Erythroblast (primary cell): ENCODE data around the gene CEP83.

Experiments
- DNase-seq, 2 experiments: peaks; one replicate each; lab custom pipeline; 2025; lab: John Stamatoyannopoulos, UW
- GATA1 ChIP-seq: IDR thresholded peaks from 2 replicates; pipeline ENCODE4 v1.6.1; 2011; ENCODE audit warnings: low read depth, mild to moderate bottlenecking, control low read depth, low read length, moderate library complexity
- POLR2A ChIP-seq: IDR thresholded peaks from 2 replicates; pipeline ENCODE4 v1.6.1; 2011; ENCODE audit warnings: mild to moderate bottlenecking, low read length

CEP83 gene

DNA sequence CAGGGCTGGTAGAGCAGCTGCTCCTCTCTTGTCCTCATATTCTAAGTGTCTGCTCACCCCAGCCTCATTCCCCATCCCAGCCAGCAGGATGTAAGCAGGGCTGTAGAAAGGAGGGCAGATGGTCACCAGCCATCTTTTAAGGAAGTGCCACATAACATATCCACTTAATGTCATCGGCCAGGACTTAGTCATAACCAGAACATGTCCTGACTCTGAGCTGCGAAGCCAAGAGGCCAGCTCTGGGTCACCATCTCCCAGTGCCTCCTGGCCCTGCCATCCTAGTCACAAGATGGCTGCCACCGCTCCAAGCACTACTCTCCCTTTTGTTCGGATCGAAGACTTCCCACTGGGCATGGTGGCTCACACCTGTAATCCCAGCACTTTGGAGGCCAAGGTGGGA is 187.4 kb downstream of the CEP83 start:
- TF ChIP-seq POLR2A: no peak
- TF ChIP-seq GATA1: no peak
- no peak for DNase-seq

DNA sequence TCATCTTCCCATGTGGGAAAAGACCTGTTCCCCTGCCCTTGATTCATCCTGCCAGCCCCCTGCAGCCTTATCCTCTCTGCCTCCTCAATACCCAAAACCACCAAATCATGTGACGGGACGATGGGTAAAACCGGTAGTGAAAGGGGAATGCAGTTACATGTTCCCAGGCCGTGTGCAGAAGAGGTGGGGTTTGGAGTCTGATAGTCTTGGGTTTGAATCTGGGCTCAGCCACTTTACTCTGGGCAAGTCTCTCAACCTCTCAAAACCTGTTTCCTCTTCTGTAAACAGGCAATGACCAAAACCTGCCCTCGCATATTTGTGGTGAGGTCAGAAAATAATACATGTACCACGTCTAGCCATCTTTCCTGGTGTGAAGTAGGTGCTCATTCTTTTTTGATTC is 188.3 kb downstream of the CEP83 start:
- no peak for DNase-seq
- TF ChIP-seq POLR2A (no peak), GATA1 (no peak)

DNA sequence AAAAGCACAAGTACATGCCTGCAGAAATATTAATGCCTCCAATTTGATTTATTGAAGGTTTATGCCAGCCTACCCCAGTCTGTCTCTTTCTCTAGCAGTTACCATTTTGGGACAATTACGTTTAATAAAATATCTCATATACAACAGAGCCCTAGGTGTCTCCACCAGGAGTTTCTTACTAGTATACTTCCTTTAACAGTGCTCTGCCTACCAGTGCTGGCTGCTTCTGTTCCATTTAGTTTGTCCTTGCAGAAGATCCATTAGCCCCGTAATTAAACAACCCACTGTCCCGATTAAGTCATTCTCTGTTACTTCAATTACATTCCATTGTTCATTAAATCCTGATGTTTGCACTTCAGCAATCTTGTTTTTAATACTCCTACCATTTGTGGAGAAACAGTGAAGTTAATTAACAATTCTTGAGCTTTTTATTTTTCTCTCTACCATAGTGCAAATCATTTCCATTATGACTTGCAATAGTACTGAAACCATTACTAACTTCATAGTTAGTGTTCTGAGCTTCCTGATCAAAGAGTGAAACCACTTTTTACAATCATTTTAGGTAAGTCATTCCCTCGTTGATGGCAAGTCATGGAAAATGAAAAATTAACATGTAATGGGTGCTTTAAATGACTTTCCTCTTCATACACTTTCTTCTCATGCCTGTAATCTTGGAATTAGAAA is 190.2 kb downstream of the CEP83 start:
- TF ChIP-seq POLR2A: no peak
- no peak for TF ChIP-seq GATA1
- no peak for DNase-seq

DNA sequence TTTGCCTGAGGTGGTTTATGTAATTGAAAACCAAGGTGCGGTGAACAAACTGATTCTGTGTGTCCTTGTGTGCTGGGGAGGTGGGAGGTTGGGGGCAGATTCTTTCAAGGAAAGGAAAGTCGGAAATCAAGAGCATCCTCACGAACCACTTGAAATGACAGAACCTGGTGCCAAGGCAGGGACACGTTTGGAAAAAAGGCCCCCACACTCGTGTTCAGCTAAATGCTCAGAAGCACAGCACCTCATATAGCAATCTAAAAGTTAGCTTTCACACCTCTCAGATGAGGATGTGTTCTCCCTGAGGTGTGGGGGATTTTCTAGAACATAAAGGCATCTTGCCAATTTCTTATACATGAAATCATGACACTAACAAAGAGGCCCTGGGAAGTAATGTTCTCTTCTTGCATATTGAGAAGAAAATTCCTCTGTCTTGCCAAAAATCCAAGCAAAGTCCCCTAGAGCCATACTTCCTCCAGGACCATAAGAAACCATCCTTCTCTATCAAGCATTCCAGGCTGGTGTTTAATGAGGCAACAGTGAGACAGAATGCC is 191.7 kb downstream of the CEP83 start:
- no peak for DNase-seq

DNA sequence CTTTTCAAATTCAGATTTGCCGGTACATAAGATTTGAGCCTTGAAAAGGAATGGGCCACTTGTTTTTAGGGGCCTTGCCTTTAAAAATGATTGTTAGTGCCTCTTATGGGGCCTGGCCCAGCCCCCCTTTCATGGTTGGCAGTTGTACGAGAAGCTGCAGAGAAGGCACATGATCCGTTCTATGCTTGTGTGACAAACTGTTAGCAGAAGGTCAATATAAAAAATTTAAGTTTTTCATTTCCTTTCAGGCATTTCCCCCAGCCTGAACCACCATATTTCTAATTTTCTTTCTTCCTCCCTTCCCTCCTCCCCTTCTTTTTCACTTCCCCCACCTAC is 192.2 kb downstream of the CEP83 start:
- no peak for TF ChIP-seq GATA1
- TF ChIP-seq POLR2A: no peak
- DNase-seq: no peak

More for the DNA sequence above, 191.7 kb downstream of the CEP83 start:
- TF ChIP-seq GATA1 (no peak), POLR2A (no peak)

DNA sequence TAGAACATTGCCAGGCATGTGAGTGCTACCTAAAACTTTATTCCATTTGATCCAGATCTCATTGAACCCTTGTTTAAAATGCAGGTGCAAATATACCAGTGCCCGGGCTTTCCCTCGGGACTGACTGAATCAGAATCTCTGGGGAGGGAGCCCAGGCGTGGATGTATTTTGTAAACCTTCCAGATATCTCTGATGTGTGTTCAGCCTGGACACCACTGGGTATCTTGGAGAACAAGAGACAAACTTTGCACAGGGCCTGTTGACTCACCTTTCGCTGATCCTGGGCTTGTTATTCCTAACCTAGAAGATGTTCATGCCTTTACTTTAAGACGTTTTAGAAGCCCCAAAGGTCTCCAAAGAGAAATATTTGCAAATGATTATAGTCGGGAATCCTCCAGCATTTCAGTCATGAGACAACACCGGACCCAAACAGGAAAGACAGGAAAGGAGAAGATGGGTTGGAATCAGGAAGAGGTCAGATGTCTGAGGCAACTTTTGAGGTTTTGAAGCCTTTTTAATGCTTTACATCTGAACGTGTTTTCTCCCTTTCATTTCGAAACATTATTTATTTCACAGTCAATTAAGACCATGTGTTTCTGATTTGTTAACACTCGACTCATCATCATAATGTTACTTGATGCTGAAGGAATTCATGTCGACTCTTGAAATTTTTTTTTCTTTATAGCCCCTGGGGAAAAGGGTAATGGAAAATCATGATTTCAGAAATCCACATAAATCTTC is 192.7 kb downstream of the CEP83 start:
- DNase-seq: no peak
- no peak for TF ChIP-seq POLR2A
- TF ChIP-seq GATA1: no peak

DNA sequence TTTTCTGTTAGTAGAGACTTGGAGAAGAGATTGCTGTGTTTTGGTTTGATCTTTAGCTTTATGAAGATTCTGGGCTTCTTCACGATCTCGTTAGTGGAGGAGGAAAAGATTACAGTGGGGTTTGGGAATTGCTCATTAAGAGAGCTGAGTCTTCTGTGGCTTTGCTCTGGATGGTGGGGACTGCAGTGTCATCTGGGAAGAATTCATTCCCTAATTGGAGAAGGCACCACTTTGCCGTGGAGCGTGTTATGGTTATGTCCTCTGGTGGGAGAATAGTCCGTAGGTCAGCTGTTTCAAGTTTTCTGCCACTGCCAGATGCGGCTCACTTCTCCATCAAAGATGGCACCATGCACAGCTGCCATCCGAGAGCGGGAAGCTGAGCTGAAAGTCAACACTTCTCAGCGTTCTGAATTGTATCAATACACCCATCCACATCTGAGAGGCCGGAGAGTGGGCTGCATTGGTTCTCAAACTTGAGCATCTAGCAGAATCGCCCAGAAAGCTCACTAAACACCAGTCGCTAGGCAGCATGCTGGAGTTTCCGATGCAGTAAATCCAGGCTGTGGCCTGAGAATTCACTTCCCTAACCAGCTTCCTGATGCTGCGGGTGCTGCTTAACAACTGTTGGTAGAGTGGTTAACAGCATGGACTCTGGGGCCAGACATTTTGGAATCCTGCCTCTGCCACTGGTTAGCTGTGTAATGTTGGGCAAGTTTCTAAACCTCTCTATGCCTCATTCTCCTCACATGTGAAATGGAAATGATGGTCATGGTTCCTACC is 193.5 kb downstream of the CEP83 start:
- DNase-seq: no peak
- TF ChIP-seq GATA1 (no peak), POLR2A (no peak)

DNA sequence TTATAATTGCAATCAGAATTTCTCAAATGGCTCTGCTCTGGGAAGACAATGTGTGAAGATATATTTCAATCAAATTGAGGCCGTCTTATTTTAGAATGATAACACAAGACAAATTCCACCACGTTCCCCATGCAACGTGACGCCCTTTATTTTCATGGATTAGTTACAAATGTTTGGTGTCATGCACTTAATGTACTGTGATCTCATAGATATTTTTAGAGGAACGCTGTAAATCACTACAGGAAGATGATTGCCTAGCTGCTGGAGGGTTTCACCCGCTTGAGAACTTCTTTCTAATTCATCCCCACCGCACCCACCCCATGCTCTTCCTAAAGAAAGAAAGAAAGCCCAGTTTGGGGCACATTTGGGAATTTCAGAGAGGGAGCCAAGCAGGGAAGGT is 194.1 kb downstream of the CEP83 start:
- TF ChIP-seq POLR2A (no peak), GATA1 (no peak)
- no peak for DNase-seq

DNA sequence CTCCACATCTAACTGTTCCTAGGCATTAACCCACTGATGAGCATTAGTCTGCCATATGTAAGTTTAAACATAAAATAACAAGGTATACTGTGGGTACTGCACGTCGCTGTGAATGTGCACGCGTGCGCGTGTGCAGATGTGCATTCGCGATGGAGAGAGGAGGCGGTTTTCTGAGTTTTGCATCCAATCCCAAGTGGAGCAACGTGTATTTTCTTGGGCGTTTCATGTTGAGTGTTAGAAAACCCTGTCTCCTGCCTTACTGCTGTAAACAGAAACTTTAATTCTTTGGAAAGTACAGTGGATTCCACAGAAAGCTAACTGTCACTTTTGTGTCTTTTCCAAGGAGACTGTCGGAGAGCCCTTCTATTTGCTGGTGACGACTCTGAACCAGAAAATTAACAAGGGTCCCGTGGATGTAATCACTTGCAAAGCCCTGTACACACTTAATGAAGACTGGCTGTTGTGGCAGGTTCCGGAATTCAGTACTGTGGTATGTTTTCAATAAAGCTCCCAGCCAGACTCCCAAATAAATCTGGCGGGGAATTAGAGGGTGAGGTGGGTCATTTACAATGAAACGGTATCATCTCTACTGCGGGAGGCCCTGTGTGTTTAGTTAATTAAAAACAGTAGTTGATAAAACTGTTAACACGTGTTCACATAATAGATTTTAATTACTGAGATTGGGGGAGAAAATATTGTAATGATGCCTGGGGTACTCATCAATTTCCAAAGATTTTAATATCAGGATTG is 194.8 kb downstream of the CEP83 start:
- no peak for TF ChIP-seq GATA1
- no peak for TF ChIP-seq POLR2A
- DNase-seq: no peak

DNA sequence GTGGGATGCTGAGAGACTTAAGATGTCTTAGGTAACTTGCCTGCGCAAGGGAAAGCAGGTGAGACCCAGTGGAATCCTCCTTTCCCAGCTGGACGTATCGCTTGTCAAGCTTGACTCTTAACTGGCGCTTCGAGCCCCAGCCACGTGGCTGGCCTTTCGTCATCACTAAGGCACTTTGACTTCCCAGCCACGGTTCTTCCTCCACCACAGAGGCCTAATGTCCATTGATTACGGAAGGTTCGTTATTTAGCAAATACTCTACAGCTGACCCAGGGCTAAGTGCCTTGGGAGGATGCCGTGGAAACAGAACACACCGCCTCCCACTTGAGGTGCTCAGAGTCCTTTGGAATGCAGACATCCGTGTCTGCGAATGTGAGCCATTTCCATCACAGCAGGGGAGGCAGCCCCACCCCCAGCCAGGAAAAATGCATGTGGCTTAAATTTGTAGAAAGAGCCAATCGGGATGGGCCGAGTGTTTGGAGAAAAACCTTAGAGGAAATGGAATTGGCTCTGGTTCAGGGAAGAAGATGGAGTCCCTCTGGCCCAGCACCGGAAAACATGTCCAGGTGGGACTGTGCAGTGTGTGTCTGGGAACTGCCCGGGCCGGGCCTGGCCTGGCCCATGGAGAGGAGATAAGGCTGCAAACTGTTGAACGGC is 195.6 kb downstream of the CEP83 start:
- TF ChIP-seq POLR2A (no peak), GATA1 (no peak)

DNA sequence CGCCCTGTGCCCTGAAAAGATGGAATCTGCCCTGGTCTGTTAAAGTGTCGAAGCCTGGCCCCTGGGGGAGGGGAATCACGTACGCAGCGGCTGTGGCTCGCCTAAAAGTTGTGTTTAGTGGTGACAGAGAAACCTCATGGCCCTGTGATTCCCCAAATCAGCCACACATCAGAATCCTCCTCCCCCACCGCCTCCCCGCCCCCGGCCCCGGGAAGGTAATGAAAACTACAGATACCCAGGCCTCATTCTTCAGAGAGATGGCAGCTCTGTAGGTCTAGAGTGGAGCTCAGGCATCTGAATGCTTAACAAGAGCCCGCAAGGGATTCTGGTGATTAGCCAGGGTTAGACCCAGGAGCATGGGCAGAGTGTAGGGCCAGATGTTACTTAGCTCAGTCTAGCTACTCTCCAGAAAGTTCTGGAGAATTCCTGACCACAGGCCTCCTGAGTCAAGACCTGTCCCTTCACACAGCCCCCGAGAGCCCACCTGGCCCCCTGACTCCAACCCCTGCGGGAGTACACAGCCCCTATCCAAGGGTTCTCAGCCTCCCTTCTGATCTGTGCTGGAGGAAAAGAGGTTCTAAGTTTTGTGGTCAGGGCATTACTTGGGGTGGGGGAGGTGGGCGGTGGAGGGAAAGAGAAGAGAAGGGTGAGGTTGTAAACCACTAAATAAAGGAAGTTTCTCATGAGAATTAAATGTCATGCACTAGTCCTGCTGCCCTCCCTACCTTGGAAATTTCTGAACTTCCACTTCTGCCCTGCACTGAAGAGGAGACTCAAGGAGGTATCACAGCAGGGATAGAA is 196.5 kb downstream of the CEP83 start:
- DNase-seq: no peak
- TF ChIP-seq GATA1 (no peak), POLR2A (no peak)

More for the DNA sequence above, 195.6 kb downstream of the CEP83 start:
- no peak for DNase-seq
